IPS-18a (cell line): ENCODE data around the gene CAPSL.

ENCODE experiments used
- H3K27ac ChIP-seq: one replicate; pipeline ENCODE4 v1.5.1; 2013; ENCODE audit warnings: low read length
- H3K27me3 ChIP-seq: one replicate; pipeline ENCODE4 v1.6.1; 2013; ENCODE audit warnings: mild to moderate bottlenecking, low read length; ENCODE audit not compliant: control insufficient read depth, insufficient read depth
- H3K36me3 ChIP-seq: one replicate; pipeline ENCODE4 v1.6.1; 2013; ENCODE audit warnings: low read depth, low read length; ENCODE audit not compliant: control insufficient read depth
- H3K4me1 ChIP-seq: one replicate; pipeline ENCODE4 v1.6.1; 2013; ENCODE audit warnings: low read depth, low read length; ENCODE audit not compliant: control insufficient read depth
- H3K4me3 ChIP-seq: one replicate; pipeline ENCODE4 v1.5.1; 2013; ENCODE audit warnings: low read length
- H3K9ac ChIP-seq: one replicate; pipeline ENCODE4 v1.6.1; 2013; ENCODE audit warnings: mild to moderate bottlenecking, low read length, moderate library complexity
- H3K9me3 ChIP-seq: one replicate; pipeline ENCODE4 v1.6.1; 2013; ENCODE audit warnings: low read depth, low read length; ENCODE audit not compliant: control insufficient read depth

The CAPSL gene

GRCh38 chr5:35939639-35940038 is 1.2 kb upstream of the CAPSL start:
- Histone ChIP-seq H3K27me3 (no peaks in the 10 kb centered on the region), H3K27ac (no peak overlapping the region), H3K9me3 (no peaks in the 10 kb centered on the region), H3K4me1 (no peaks in the 10 kb centered on the region), H3K9ac (no peak overlapping the region), H3K4me3 (no peak overlapping the region), H3K36me3 (no peaks in the 10 kb centered on the region)

- H3K27ac ChIP-seq = no peak overlapping the region
- H3K4me1 ChIP-seq = no peaks in the 10 kb centered on the region
- no peak overlapping the region for H3K9ac ChIP-seq
- peaks cover 41% of the 10 kb centered on the region for H3K27me3 ChIP-seq
- no peaks in the 10 kb centered on the region for H3K36me3 ChIP-seq
- no peaks in the 10 kb centered on the region for H3K9me3 ChIP-seq
- H3K4me3 ChIP-seq = peak overlapping the region; percentile 12
Measured at GRCh38 chr5:35926389-35927051, 11.9 kb downstream of the CAPSL start.

GRCh38 chr5:35924950-35925722 is 13.3 kb downstream of the CAPSL start:
- Histone ChIP-seq H3K4me1 (no peaks in the 10 kb centered on the region), H3K36me3 (no peaks in the 10 kb centered on the region), H3K9me3 (no peaks in the 10 kb centered on the region), H3K4me3 (no peak overlapping the region), H3K27me3 (peaks cover 41% of the 10 kb centered on the region), H3K27ac (no peak overlapping the region), H3K9ac (no peak overlapping the region)

- Histone ChIP-seq H3K4me1 (no peaks in the 10 kb centered on the region), H3K9me3 (no peaks in the 10 kb centered on the region), H3K27ac (no peak overlapping the region), H3K4me3 (no peak overlapping the region), H3K9ac (no peak overlapping the region), H3K27me3 (peaks cover 41% of the 10 kb centered on the region), H3K36me3 (no peaks in the 10 kb centered on the region)
Measured at GRCh38 chr5:35924122-35924949, 14.1 kb downstream of the CAPSL start.

GRCh38 chr5:35922468-35922867 is 16.0 kb downstream of the CAPSL start:
- no peak overlapping the region for H3K27ac ChIP-seq
- no peaks in the 10 kb centered on the region for H3K4me1 ChIP-seq
- H3K36me3 ChIP-seq = no peaks in the 10 kb centered on the region
- no peak overlapping the region for H3K4me3 ChIP-seq
- no peak overlapping the region for H3K9ac ChIP-seq
- H3K27me3 ChIP-seq = peaks cover 41% of the 10 kb centered on the region
- H3K9me3 ChIP-seq = no peaks in the 10 kb centered on the region

GRCh38 chr5:35921930-35922329 is 16.5 kb downstream of the CAPSL start:
- Histone ChIP-seq H3K36me3 (no peaks in the 10 kb centered on the region), H3K27me3 (peaks cover 41% of the 10 kb centered on the region), H3K9ac (no peak overlapping the region), H3K4me1 (no peaks in the 10 kb centered on the region), H3K27ac (no peak overlapping the region), H3K9me3 (no peaks in the 10 kb centered on the region), H3K4me3 (no peak overlapping the region)

- Histone ChIP-seq H3K4me3 (no peak overlapping the region), H3K9ac (no peak overlapping the region), H3K27me3 (peaks cover 35% of the 10 kb centered on the region), H3K9me3 (no peaks in the 10 kb centered on the region), H3K27ac (no peak overlapping the region), H3K36me3 (no peaks in the 10 kb centered on the region), H3K4me1 (no peaks in the 10 kb centered on the region)
Measured at GRCh38 chr5:35920890-35921289, 17.5 kb downstream of the CAPSL start.

- H3K4me1 ChIP-seq = no peaks in the 10 kb centered on the region
- H3K4me3 ChIP-seq = no peak overlapping the region
- H3K9me3 ChIP-seq = no peaks in the 10 kb centered on the region
- peaks cover 18% of the 10 kb centered on the region for H3K27me3 ChIP-seq
- no peaks in the 10 kb centered on the region for H3K36me3 ChIP-seq
- no peak overlapping the region for H3K9ac ChIP-seq
- no peak overlapping the region for H3K27ac ChIP-seq
Measured at GRCh38 chr5:35919191-35919590, 19.2 kb downstream of the CAPSL start.

GRCh38 chr5:35908814-35909213 is 29.6 kb downstream of the CAPSL start:
- Histone ChIP-seq H3K9ac (no peak overlapping the region), H3K27ac (no peak overlapping the region)

GRCh38 chr5:35908228-35908627 is 30.2 kb downstream of the CAPSL start:
- Histone ChIP-seq H3K4me1 (peaks cover 10% of the 10 kb centered on the region), H3K4me3 (no peak overlapping the region), H3K36me3 (no peaks in the 10 kb centered on the region), H3K27ac (no peak overlapping the region), H3K9me3 (no peaks in the 10 kb centered on the region), H3K27me3 (no peaks in the 10 kb centered on the region), H3K9ac (no peak overlapping the region)

More at GRCh38 chr5:35908814-35909213, 29.6 kb downstream of the CAPSL start:
- H3K36me3 ChIP-seq = no peaks in the 10 kb centered on the region
- H3K9me3 ChIP-seq = no peaks in the 10 kb centered on the region
- H3K27me3 ChIP-seq = no peaks in the 10 kb centered on the region
- H3K4me3 ChIP-seq = no peak overlapping the region
- H3K4me1 ChIP-seq = peaks cover 10% of the 10 kb centered on the region

GRCh38 chr5:35904443-35905132 is 33.8 kb downstream of the CAPSL start:
- Histone ChIP-seq H3K27me3 (no peaks in the 10 kb centered on the region), H3K4me1 (peaks cover 10% of the 10 kb centered on the region), H3K9ac (no peak overlapping the region), H3K36me3 (no peaks in the 10 kb centered on the region), H3K27ac (no peak overlapping the region), H3K9me3 (no peaks in the 10 kb centered on the region), H3K4me3 (no peak overlapping the region)
